ENCODE data around the gene GMPR2.
"Not testable (repeated sequence)": the region's sequence is repeated elsewhere in the genome, so short reads cannot be mapped to it uniquely, and the experiment has no call there.

GMPR2 gene

DNA sequence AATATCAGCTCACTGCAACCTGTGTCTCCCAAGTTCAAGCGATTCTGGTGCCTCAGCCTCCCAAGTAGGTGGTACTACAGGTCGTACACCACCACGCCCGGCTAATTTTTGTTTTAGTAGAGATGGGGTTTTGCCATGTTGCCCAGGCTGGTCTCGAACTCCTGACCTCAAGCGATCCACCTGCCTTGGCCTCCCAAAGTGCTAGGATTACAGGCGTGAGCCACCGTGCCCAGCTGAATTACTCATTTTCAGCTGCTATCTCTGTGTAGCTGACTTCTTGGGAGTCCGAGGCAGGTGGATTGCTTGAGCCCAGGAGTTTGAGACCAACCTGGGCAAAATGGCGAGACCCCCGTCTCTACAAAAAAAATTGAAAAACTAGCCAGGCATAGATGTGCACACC is 12.6 kb downstream of the GMPR2 start:
- not testable (repeated sequence) for H3K23ac ChIP-seq (ENCODE audit: low read length in 2 of 2); H3K79me1 ChIP-seq (replicated peaks; ENCODE audit: low read length, poor library complexity, severe bottlenecking); H3K4me3 ChIP-seq (ENCODE audit: insufficient read depth in 1 of 2, low read depth in 1 of 2, low read length in 2 of 2); H3K27ac ChIP-seq (ENCODE audit: low read length, poor library complexity, severe bottlenecking); DNase-seq; H3K27me3 ChIP-seq (ENCODE audit: control insufficient read depth in 1 of 2, insufficient read depth in 1 of 2, low read length in 2 of 2); H3K18ac ChIP-seq (ENCODE audit: low read depth in 1 of 2, low read length in 2 of 2); H3K14ac ChIP-seq (ENCODE audit: low read length in 2 of 2); H3K9ac ChIP-seq (ENCODE audit: low read length); H4K91ac ChIP-seq (ENCODE audit: low read length); H2BK15ac ChIP-seq (ENCODE audit: low read depth, poor library complexity, severe bottlenecking); H2BK120ac ChIP-seq (ENCODE audit: low read depth, low read length); H3K4me2 ChIP-seq (ENCODE audit: low read length, poor library complexity, severe bottlenecking); H3K9me3 ChIP-seq (ENCODE audit: control insufficient read depth, low read length); H2AFZ ChIP-seq (ENCODE audit: low read depth, low read length); H3K4ac ChIP-seq (ENCODE audit: low read depth in 1 of 2, low read length in 2 of 2); H4K8ac ChIP-seq (ENCODE audit: low read length); H2AK5ac ChIP-seq (ENCODE audit: low read length, severe bottlenecking); H2BK5ac ChIP-seq (ENCODE audit: low read depth, low read length, poor library complexity, severe bottlenecking)
- peak overlapping the region in 1 of 2 experiments; percentile 19 for H2BK12ac ChIP-seq (ENCODE audit: low read length in 2 of 2)
- 96% methylated on average over 11 of the region's 11 CpGs for WGBS
- H3K4me1 ChIP-seq (ENCODE audit: control insufficient read depth, insufficient read depth, low read depth, low read length): peaks cover 12% of the 10 kb centered on the region
- peaks cover 9 to 13% of the 10 kb centered on the region in 2 experiments for H3K36me3 ChIP-seq (ENCODE audit: control insufficient read depth in 1 of 2, insufficient read depth in 2 of 2, low read depth in 1 of 2, low read length in 2 of 2)

DNA sequence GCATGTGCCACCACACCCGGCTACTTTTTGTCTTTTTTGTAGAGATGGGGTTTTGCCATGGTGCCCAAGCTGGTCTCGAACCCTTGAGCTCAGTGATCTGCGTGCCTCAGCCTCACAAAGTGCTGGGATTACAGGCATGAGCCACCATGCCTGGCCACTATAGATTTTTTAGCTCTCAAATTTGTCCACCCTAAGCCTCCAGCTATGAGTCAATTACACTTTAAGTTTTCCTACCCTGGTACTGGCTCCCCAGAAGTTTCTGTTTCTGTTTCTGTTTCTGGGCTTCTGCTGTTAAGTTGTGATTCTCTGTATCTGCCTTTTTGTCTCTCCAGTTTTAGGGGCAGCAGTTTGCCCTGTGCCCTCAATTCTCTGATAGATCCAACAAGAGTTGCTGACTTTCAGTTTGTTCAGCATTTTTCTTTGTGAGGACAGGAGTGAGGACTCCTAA is 14.1 kb downstream of the GMPR2 start:
- Histone ChIP-seq H3K18ac (ENCODE audit: low read depth in 1 of 2, low read length in 2 of 2) (no peak overlapping the region), H2BK5ac (ENCODE audit: low read depth, low read length, poor library complexity, severe bottlenecking) (no peak overlapping the region), H4K91ac (ENCODE audit: low read length) (no peak overlapping the region), H3K36me3 (ENCODE audit: control insufficient read depth in 1 of 2, insufficient read depth in 2 of 2, low read depth in 1 of 2, low read length in 2 of 2) (peaks cover 0 to 4% of the 10 kb centered on the region in 2 experiments), H3K9ac (ENCODE audit: low read length) (peak overlapping the region; percentile 73), H3K9me3 (ENCODE audit: control insufficient read depth, low read length) (no peaks in the 10 kb centered on the region), H3K4ac (ENCODE audit: low read depth in 1 of 2, low read length in 2 of 2) (no peak overlapping the region), H3K23ac (ENCODE audit: low read length in 2 of 2) (no peak overlapping the region), H2AFZ (ENCODE audit: low read depth, low read length) (no peak overlapping the region), H3K27ac (ENCODE audit: low read length, poor library complexity, severe bottlenecking) (no peak overlapping the region), H2BK15ac (ENCODE audit: low read depth, poor library complexity, severe bottlenecking) (no peak overlapping the region), H3K79me1 (replicated peaks; ENCODE audit: low read length, poor library complexity, severe bottlenecking) (no peaks in the 10 kb centered on the region), H3K4me1 (ENCODE audit: control insufficient read depth, insufficient read depth, low read depth, low read length) (peaks cover 5% of the 10 kb centered on the region), H2AK5ac (ENCODE audit: low read length, severe bottlenecking) (no peak overlapping the region), H3K14ac (ENCODE audit: low read length in 2 of 2) (no peak overlapping the region), H4K8ac (ENCODE audit: low read length) (peak overlapping the region; percentile 53), H2BK12ac (ENCODE audit: low read length in 2 of 2) (no peak overlapping the region), H3K27me3 (ENCODE audit: control insufficient read depth in 1 of 2, insufficient read depth in 1 of 2, low read length in 2 of 2) (no peaks in the 10 kb centered on the region), H3K4me2 (ENCODE audit: low read length, poor library complexity, severe bottlenecking) (no peak overlapping the region), H2BK120ac (ENCODE audit: low read depth, low read length) (no peak overlapping the region), H3K4me3 (ENCODE audit: insufficient read depth in 1 of 2, low read depth in 1 of 2, low read length in 2 of 2) (no peak overlapping the region)
- 84% methylated on average over 3 of the region's 3 CpGs for WGBS
- DNase-seq: peak; percentile 58

DNA sequence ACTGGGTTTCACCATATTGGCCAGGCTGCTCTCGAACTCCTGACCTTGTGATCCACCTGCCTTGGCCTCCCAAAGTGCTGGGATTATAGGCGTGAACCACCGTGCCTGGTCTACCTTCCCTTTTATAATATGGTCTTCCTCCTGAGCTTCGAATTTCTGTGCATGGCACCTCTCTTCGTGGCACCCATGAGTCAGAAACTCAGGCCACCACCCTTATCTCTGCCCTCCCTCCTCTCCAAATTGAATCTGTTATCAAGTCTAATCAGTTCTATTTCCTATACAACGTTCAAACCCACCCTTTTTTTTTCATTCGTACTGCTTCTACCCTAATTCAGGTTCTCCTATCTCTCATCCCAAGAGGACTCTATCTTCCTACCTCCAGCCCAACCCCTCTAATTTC is 14.7 kb downstream of the GMPR2 start:
- Histone ChIP-seq H3K23ac (ENCODE audit: low read length in 2 of 2) (no peak overlapping the region), H2BK15ac (ENCODE audit: low read depth, poor library complexity, severe bottlenecking) (no peak overlapping the region), H2BK5ac (ENCODE audit: low read depth, low read length, poor library complexity, severe bottlenecking) (no peak overlapping the region), H3K14ac (ENCODE audit: low read length in 2 of 2) (no peak overlapping the region), H3K27me3 (ENCODE audit: control insufficient read depth in 1 of 2, insufficient read depth in 1 of 2, low read length in 2 of 2) (no peaks in the 10 kb centered on the region), H3K4ac (ENCODE audit: low read depth in 1 of 2, low read length in 2 of 2) (no peak overlapping the region), H3K4me3 (ENCODE audit: insufficient read depth in 1 of 2, low read depth in 1 of 2, low read length in 2 of 2) (no peak overlapping the region), H2BK12ac (ENCODE audit: low read length in 2 of 2) (no peak overlapping the region), H2AFZ (ENCODE audit: low read depth, low read length) (no peak overlapping the region), H3K9me3 (ENCODE audit: control insufficient read depth, low read length) (no peaks in the 10 kb centered on the region), H3K18ac (ENCODE audit: low read depth in 1 of 2, low read length in 2 of 2) (no peak overlapping the region), H3K27ac (ENCODE audit: low read length, poor library complexity, severe bottlenecking) (no peak overlapping the region), H3K4me1 (ENCODE audit: control insufficient read depth, insufficient read depth, low read depth, low read length) (peaks cover 9% of the 10 kb centered on the region), H4K91ac (ENCODE audit: low read length) (no peak overlapping the region), H3K36me3 (ENCODE audit: control insufficient read depth in 1 of 2, insufficient read depth in 2 of 2, low read depth in 1 of 2, low read length in 2 of 2) (peaks cover 0 to 4% of the 10 kb centered on the region in 2 experiments), H4K8ac (ENCODE audit: low read length) (no peak overlapping the region), H2BK120ac (ENCODE audit: low read depth, low read length) (no peak overlapping the region), H3K79me1 (replicated peaks; ENCODE audit: low read length, poor library complexity, severe bottlenecking) (no peaks in the 10 kb centered on the region), H3K4me2 (ENCODE audit: low read length, poor library complexity, severe bottlenecking) (no peak overlapping the region), H2AK5ac (ENCODE audit: low read length, severe bottlenecking) (no peak overlapping the region), H3K9ac (ENCODE audit: low read length) (no peak overlapping the region)
- DNase-seq: no peak
- 87% methylated on average over 7 of the region's 7 CpGs for WGBS

DNA sequence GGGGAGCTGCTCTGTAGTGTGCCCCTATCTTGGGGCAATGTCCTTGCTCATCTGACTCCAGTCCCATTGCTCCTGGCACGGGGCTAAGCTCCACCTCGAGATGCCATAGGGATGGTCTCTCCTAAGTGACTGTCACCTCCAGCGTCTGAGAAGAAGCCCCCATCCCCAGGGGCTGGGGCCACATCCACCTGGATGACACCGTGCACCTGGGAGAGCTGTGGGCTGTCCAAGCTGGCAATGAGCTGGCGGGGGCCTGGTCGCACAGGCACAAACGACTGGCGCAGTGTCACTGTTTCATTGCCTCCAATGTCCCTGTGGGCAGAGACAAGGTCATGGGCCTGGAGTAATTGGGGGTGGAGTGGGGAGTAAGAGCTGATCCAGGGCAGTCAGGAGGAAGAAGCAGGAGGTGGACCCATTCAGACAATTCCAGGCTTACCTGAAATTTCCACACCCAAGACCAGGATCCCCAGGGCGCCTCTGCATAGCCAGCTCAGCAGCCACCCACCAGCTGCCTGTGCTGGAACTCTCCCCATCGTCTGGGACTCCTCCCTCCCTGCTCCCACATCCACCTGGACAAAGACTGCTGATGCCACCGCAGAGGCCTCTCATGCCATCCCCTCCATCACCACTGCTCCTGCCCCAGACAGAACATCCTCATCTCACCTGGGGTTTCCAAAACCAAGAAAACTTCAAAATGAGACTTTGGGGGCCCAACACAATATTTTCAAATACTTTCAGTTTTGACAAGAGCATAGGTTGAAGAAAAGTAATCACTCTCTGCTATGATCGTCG is 16.7 kb downstream of the GMPR2 start:
- 76% methylated on average over 11 of the region's 13 CpGs for WGBS

More for the DNA sequence above, 16.7 kb downstream of the GMPR2 start:
- Histone ChIP-seq H4K8ac (ENCODE audit: low read length) (peak overlapping the region; percentile 48), H3K27ac (ENCODE audit: low read length, poor library complexity, severe bottlenecking) (no peak overlapping the region), H3K4me2 (ENCODE audit: low read length, poor library complexity, severe bottlenecking) (no peak overlapping the region), H2BK15ac (ENCODE audit: low read depth, poor library complexity, severe bottlenecking) (no peak overlapping the region), H3K9ac (ENCODE audit: low read length) (no peak overlapping the region), H3K36me3 (ENCODE audit: control insufficient read depth in 1 of 2, insufficient read depth in 2 of 2, low read depth in 1 of 2, low read length in 2 of 2) (peaks cover 4 to 11% of the 10 kb centered on the region in 2 experiments), H2AK5ac (ENCODE audit: low read length, severe bottlenecking) (no peak overlapping the region), H3K18ac (ENCODE audit: low read depth in 1 of 2, low read length in 2 of 2) (no peak overlapping the region), H3K27me3 (ENCODE audit: control insufficient read depth in 1 of 2, insufficient read depth in 1 of 2, low read length in 2 of 2) (no peaks in the 10 kb centered on the region), H3K14ac (ENCODE audit: low read length in 2 of 2) (no peak overlapping the region), H2BK5ac (ENCODE audit: low read depth, low read length, poor library complexity, severe bottlenecking) (no peak overlapping the region), H3K4me3 (ENCODE audit: insufficient read depth in 1 of 2, low read depth in 1 of 2, low read length in 2 of 2) (no peak overlapping the region), H2BK12ac (ENCODE audit: low read length in 2 of 2) (no peak overlapping the region), H4K91ac (ENCODE audit: low read length) (no peak overlapping the region), H3K79me1 (replicated peaks; ENCODE audit: low read length, poor library complexity, severe bottlenecking) (no peaks in the 10 kb centered on the region), H3K4me1 (ENCODE audit: control insufficient read depth, insufficient read depth, low read depth, low read length) (peaks cover 8% of the 10 kb centered on the region), H2BK120ac (ENCODE audit: low read depth, low read length) (no peak overlapping the region), H3K23ac (ENCODE audit: low read length in 2 of 2) (no peak overlapping the region), H2AFZ (ENCODE audit: low read depth, low read length) (no peak overlapping the region), H3K9me3 (ENCODE audit: control insufficient read depth, low read length) (no peaks in the 10 kb centered on the region), H3K4ac (ENCODE audit: low read depth in 1 of 2, low read length in 2 of 2) (no peak overlapping the region)
- no peak for DNase-seq

All from mesenchymal stem cell (in vitro differentiated cells and primary cell).